Stimulated activated CD8-positive, alpha-beta memory T cell treated with anti-CD3 and anti-CD28 coated beads, Interleukin-15, amount 100 ng/mL, for 1 hour (primary cell): ENCODE data around the gene KIF14.
"Not testable (repeated sequence)": the region's sequence is repeated elsewhere in the genome, so short reads cannot be mapped to it uniquely, and the experiment has no call there.

Experiments used
- DNase-seq: peaks from one replicate; pipeline ENCODE4 v3.0.0-alpha.2; 2020; ENCODE audit warnings: low read depth

Gene KIF14

DNA sequence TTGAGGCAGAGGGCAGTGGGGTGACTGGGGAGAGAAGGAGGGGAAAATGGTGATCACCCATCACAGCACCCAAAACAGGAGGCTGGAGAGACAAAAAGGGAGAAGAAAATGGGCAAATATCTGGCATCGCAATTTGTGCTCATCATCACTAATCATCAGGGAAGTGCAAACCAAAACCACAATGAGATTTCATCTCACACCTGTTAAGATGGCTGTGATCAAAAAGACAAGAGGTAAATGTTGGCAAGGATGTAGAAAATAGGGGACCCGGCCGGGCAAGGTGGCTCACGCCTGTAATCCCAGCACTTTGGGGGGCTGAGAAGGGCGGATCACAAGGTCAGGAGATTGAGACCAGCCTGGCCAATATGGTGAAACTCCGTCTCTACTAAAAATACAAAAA lies 74.0 kb downstream of the KIF14 start:
- no peak for DNase-seq

GRCh38 chr1:200542162-200542561 lies 78.4 kb downstream of the KIF14 start:
- no peak for DNase-seq

DNA sequence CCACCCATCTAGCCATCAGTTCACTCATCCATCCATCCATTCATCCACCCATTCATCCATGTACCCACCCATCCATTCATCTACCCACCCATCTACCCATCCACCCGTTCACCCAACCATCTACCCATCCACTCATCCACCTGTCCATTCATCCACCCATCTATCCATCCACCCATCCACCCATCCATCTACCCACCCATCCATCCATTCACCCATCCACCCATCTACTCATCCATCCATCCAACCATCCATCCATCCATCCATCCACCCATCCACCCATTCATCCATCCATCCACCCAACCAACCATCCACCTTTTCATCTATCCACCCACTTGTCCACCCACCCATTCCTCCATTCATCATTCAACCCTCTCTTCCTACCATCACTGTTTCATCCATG lies 80.3 kb downstream of the KIF14 start:
- DNase-seq: no peak

- no peak for DNase-seq
These were observed 82.4 kb downstream of the KIF14 start for GRCh38 chr1:200538179-200538578.

DNA sequence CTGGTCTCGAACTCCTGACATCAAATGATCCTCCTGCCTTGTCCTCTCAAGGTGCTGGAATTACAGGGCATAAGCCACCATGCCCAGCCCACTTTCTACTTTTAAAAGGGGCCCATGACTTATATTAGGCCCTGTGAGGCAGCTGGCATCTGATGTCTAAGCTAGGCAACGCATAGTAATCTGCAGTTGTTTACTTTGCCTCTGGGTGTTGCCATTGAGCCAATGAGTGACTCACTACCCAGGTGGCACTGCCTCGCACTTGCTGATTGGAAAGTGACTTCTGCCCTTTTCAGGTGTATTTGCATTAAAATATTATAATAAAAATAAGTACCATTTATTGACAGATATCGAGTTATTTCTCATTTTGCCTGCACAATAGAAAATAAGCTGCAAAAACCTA lies 84.9 kb downstream of the KIF14 start:
- DNase-seq: no peak

DNA sequence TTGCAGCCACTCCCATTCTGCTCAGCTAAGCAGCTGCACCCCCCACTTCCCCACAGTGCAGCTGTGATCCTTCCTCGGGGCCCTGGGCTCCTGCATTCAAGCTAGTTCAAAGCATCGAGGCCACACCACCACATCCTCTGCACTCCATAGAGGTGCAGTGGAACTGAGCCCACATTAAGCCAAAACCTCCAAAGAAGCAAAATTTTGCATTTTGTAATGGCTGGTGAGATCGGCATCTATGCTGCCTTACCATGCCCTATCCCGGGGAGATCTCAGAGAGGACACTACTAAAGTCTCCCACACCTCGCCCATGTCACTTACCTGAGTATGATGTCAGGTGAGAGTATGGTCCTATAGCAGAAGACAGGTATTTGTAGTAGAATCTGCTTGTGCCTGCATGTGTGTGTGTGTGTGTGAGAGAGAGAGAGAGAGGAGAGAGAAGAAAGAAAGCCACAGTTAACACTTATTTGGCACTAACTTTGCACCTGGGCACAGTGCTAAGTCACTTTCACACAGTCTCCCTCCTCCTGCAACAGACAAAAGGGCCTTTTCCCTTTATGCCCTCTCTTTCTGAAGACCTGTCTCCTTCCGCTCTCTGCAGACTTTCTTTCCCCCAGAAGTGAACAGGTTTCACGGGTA lies 89.8 kb downstream of the KIF14 start:
- no peak for DNase-seq

GRCh38 chr1:200528858-200529606 lies 91.5 kb downstream of the KIF14 start:
- no peak for DNase-seq

DNA sequence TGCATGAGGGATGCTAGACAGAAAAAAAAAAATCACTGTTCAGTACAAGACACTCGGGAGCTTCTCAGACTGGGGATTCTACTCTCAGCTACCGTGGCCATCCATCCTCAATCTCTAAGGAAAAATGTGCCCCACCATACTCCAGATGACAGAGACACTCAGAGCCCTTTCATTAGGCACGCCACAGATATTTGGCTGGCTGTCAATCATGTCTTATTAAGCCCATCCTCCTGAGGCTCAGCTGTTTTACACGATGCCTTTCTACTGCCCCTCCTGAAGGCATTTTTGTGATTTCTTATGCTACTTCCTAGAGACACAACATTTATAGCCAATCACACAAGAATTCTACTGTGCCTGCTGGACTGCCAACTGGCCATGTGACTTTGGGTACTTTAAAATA lies 92.9 kb downstream of the KIF14 start:
- DNase-seq: no peak

GRCh38 chr1:200526709-200527612 lies 93.6 kb downstream of the KIF14 start:
- no peak for DNase-seq

DNA sequence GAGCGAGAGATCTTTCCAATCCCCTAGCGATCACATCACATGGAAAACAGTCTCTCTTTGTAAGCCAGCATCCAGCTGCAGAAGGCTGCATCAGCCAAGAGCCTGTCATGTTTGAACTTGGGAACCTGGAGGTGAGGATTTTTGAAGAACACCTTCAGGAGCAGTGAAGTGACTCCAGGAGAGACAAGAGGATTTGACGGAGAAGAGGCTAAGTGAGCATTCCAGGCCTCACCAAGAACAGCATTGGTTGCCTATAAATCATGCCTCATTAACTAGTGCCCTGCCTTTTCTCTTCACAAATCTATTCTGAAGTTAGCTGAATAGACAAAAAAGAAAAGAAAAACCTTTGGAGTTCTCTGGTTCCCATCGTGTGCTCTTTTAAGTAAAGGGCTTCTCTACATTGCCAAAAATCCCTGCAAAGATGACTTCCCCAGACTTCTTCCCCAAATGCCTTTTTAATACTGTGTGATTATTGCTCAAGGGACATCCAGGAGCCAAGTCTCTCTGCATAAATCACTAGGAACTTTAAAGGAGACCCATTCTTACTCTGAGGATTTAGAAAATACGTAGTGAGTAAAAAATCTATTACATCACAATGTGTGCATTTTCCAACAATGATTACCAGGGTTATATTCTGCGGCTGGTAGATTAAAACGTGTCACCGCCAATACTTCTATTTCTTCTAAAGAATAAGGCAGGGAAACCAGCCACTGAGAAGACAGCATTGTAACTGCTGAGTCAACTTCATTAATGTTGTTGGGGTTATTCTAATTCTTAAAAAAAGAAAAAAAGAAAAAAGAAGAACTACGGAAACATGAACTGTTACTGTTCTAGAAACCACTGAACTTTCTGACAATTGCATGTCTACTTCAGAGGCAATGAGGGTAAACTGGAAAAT lies 95.2 kb downstream of the KIF14 start:
- no peak for DNase-seq

- not testable (repeated sequence) for DNase-seq
These were observed 96.0 kb downstream of the KIF14 start for GRCh38 chr1:200524551-200524950.

DNA sequence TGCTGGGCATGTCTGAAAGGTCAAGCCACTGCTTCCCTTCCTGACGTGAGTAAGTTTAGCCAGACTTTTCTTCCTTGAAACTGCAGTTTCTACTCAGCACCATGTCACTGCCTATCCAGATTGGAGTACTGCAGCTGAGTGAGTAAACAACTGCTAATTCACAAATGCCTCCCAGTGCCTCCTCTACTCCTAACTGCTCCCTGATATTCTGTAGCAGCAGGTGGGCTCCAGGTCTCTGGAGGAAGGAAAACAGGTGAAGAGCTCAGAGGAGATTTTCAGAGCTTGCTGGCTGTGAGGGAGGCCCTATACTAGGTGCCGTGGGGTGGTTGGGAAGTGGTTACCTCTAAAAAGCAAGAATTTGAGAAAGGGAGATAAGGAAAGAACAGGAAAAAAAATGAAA lies 96.5 kb downstream of the KIF14 start:
- DNase-seq: no peak

GRCh38 chr1:200520735-200521134 lies 99.8 kb downstream of the KIF14 start:
- DNase-seq: no peak

DNA sequence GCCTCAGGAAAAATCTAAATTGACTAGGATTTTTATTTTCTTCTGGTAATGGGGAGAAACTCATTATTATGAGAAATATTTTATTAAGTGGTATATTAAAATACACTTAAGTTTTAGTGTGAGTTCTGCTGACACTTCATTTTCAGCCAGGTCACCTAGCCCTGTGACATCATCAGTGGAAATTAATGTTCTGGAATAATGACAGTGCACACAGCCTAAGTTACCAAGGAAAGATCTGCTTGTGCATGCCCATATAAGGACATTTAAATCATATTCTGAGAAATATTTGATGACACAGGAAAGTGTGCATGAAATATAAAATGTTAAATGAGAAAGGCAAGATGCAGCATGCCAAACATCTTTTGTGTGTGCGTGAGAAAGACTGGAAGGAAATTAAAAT lies 102.0 kb downstream of the KIF14 start:
- no peak for DNase-seq

- no peak for DNase-seq
These were observed 108.4 kb downstream of the KIF14 start for GRCh38 chr1:200512191-200512590.

GRCh38 chr1:200510228-200510623 lies 110.3 kb downstream of the KIF14 start:
- DNase-seq: peak; percentile 37

DNA sequence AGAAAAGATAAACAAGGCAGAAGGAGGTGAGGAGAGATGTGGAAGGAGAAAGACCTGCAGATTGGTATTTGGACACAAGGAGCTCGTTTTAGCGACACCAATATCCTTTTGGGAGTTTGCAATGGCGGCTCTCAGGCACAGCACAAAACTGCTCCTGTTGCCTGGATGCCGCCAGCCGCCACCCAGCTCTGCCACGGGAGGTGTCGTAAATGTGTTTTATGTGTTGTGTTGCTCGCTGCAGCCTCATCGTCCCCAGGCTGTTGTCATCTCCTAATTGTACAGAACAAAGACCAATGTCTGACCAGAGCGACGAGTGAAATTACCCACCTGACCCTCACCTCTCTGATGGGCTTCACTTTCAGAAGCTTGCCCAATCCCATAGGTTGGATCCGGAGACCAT lies 114.1 kb downstream of the KIF14 start:
- no peak for DNase-seq

GRCh38 chr1:200505257-200505656 lies 115.3 kb downstream of the KIF14 start:
- no peak for DNase-seq
